T-helper 1 cell treated with Interleukin-12 subunit alpha and Interleukin-12 subunit beta and Interleukin-4 antibody, amounts not matched to agents 30 μg/mL and 1 μg/mL, for 36 hours (primary cell): ENCODE measurements around the gene SLAMF1.
"Not testable (repeated sequence)": the region's sequence is repeated elsewhere in the genome, so short reads cannot be mapped to it uniquely, and the experiment has no call there.

Experiments used
- H3K27ac Mint-ChIP-seq: one replicate; pipeline ENCODE4 v1.8.0; 2021; ENCODE audit warnings: mild to moderate bottlenecking, mixed read lengths
- H3K27me3 Mint-ChIP-seq: one replicate; pipeline ENCODE4 v1.8.0; 2021; ENCODE audit warnings: low read depth, mixed read lengths
- H3K36me3 Mint-ChIP-seq: one replicate; pipeline ENCODE4 v1.8.0; 2021; ENCODE audit warnings: low read depth, mixed read lengths
- H3K4me1 Mint-ChIP-seq: one replicate; pipeline ENCODE4 v1.8.0; 2021; ENCODE audit warnings: low read depth, mixed read lengths
- H3K4me3 Mint-ChIP-seq: one replicate; pipeline ENCODE4 v1.8.0; 2021; ENCODE audit warnings: mild to moderate bottlenecking, moderate library complexity, mixed read lengths
- H3K9me3 Mint-ChIP-seq: one replicate; pipeline ENCODE4 v1.8.0; 2021; ENCODE audit warnings: mixed read lengths

SLAMF1 gene, protein sequence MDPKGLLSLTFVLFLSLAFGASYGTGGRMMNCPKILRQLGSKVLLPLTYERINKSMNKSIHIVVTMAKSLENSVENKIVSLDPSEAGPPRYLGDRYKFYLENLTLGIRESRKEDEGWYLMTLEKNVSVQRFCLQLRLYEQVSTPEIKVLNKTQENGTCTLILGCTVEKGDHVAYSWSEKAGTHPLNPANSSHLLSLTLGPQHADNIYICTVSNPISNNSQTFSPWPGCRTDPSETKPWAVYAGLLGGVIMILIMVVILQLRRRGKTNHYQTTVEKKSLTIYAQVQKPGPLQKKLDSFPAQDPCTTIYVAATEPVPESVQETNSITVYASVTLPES

DNA sequence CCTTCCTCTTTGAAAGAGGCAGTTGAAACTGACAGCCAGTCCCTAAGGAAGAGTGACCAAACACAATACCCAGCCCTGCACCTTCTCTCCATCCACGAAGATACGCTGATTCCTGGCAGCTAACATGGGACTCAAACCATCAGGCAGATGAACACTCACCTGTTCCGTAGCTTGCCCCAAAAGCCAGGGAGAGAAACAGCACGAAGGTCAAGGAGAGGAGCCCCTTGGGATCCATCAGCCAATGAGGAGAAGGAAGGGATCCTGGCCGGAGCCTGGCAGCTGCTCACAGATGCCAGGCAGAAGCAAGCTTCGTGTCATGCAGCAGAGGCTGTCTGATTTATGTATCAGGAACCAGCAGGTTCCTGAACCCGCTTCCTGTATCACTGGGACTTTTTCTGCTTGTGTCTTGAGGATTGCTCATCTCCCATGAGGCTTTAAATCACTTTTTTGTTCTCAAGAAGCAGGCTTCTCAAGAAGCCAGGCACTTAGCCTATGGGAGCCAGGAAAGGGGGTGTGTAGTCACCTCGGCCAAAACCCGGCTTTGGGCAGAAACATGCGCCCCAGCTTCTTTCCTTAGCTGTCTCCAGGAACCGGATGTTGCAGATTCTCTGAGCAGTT lies at the start of gene SLAMF1:
SLAMF1 (minus strand) TSS at position 334 of the 618 bp plus-strand sequence; CDS start at position 235, 99 bp downstream.
- Mint-ChIP-seq H3K36me3 (peaks cover 62% of the 10 kb centered on the region), H3K27me3 (no peaks in the 10 kb centered on the region), H3K27ac (peak within 1 kb of the TSS; percentile 93), H3K4me1 (peaks cover 61% of the 10 kb centered on the region), H3K4me3 (peak within 1 kb of the TSS; percentile 95), H3K9me3 (no peaks in the 10 kb centered on the region)

DNA sequence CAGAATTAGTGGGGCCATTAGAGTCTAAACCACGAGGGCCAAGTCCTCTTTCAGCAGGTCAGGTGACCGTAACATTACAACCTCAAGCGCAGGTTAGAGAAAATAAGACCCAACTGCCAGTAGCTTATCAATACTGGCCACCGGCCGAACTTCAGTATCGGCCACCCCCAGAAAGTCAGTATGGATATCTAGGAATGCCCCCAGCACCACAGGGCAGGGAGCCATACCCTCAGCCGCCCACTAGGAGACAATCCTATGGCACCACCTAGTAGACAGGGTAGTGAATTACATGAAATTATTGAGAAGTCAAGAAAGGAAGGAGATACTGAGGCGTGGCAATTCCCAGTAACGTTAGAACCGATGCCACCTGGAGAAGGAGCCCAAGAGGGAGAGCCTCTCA lies 45.5 kb upstream of the SLAMF1 start:
- not testable (repeated sequence) for H3K27ac Mint-ChIP-seq, H3K27me3 Mint-ChIP-seq, H3K4me3 Mint-ChIP-seq, H3K9me3 Mint-ChIP-seq
- Mint-ChIP-seq H3K4me1 (peaks cover 62% of the 10 kb centered on the region), H3K36me3 (peaks cover 29% of the 10 kb centered on the region)

DNA sequence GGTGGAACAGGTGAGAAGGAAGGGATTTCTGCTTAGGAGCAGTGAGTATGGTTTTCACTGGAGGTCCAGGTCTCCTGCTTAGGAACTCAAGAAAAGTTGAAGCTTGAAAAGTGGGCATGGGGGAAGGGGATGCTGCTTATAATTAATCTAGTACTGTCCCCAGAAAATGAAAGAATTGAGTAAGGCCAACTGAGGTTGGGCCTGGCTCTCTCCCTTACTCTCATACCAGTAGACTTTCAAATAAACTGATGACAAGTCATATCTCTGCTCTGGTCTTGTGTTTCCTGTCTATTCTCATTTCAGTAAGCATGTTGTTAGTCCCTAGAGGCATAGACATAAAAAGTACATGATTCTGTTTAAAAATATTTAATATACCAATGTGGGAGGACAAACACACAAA lies 38.4 kb upstream of the SLAMF1 start:
- Mint-ChIP-seq H3K27ac (peak overlapping the region; percentile 80), H3K9me3 (peaks cover 7% of the 10 kb centered on the region), H3K27me3 (no peaks in the 10 kb centered on the region), H3K4me1 (peaks cover 82% of the 10 kb centered on the region), H3K4me3 (peak overlapping the region; percentile 22), H3K36me3 (peaks cover 74% of the 10 kb centered on the region)

DNA sequence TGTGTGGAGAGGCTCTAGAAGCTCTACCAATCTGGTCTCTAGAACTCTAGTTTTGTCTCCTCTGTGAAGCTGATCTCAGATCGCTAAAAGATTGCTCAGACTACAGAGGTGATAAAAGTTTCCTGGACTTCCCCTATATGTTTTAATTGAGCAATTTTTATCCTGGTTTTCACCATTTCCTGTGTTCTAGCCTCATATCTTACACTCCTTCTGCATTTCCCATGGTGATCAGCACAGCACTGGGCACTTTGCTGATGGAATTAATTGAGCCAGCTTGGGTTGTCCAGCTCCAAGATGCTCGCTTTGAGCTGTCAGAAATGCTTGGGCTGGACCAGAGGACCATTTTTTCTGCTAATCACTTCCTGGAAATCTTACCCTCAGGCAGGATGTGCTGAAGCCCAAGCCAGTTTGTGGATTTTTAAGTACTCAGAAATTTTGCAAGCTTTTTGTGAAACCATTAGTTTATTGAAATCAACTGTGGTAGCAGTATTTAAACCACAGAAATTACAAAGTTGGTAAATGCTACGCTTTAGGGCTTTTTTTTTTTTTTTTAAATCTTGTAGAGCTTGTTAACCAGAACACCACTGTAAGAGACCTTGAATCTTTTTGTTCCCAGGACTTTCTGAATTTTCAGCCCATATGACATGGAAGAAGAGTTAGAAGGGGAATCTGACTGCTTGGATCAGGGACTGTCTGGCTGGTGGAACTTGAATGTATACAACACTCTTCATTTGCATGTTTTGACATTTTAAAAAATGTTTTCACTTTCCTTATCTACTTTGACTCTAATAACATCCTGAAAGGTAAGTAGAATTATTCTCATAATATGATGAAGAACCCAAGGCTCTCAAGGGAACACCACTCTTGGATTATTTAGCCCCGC lies 36.4 kb upstream of the SLAMF1 start:
- Mint-ChIP-seq H3K36me3 (peaks cover 80% of the 10 kb centered on the region), H3K27ac (peak overlapping the region; percentile 92), H3K4me1 (peaks cover 75% of the 10 kb centered on the region), H3K4me3 (peak overlapping the region; percentile 74), H3K27me3 (no peaks in the 10 kb centered on the region), H3K9me3 (peaks cover 7% of the 10 kb centered on the region)

DNA sequence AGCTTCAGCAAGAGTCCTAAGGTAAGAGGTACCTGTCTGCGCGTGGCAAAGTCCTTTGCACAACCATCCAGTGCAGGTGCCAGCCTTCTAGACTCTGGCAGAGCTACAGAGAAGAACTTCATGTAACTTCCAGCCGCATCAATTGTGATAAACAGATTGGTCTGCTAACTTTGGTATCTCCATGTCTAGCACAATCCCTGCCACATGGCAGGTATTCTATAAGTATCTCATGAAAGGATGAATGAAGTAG lies 35.0 kb upstream of the SLAMF1 start:
- Mint-ChIP-seq H3K27ac (peak overlapping the region; percentile 92), H3K4me1 (peaks cover 76% of the 10 kb centered on the region)

DNA sequence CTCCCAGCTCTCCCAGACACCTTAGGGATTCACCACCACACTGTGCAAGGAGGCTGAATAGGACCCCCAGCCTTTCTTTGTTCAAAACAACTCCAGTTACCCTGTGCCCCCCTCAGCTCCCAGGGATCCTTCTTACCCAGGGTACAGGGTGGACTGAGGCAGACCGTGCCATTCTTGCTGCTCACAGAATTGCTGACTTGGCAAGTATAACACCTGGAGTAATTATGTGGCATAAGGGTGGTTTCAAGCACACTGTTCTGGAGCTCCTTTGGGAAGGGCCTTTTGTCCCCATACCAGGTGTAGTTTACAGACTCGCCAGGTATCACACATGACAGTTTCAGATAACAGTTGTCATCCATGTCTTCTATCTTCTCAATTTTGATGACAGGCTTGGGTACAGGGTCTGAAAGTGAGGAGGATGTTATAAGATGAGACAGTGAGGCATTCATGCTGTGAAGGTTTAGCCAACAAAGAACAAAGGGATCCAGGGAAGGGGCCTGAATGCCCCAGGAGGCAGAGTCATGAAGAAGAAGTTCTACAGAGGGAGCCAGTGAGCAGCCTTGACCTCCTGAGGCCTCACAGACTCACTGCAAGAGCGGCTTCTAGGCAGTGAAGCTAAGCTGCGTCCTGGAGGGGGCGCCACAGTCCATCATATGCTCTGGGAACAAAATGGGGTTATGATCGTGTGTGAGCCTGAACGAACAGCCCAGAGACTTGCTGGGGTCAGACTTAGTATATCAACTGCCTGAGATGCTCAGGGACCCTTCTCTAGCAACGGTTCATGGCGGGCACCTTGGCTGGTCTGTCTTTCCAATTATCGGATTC lies 34.4 kb upstream of the SLAMF1 start:
- Mint-ChIP-seq H3K27ac (peak overlapping the region; percentile 92), H3K4me3 (peak overlapping the region; percentile 10), H3K36me3 (peaks cover 76% of the 10 kb centered on the region), H3K9me3 (peaks cover under 1% of the 10 kb centered on the region), H3K27me3 (no peaks in the 10 kb centered on the region), H3K4me1 (peaks cover 75% of the 10 kb centered on the region)

More for the DNA sequence above, 35.0 kb upstream of the SLAMF1 start:
- H3K9me3 Mint-ChIP-seq = peaks cover 4% of the 10 kb centered on the region
- H3K36me3 Mint-ChIP-seq = peaks cover 80% of the 10 kb centered on the region
- H3K4me3 Mint-ChIP-seq = peak overlapping the region; percentile 64
- H3K27me3 Mint-ChIP-seq = no peaks in the 10 kb centered on the region

DNA sequence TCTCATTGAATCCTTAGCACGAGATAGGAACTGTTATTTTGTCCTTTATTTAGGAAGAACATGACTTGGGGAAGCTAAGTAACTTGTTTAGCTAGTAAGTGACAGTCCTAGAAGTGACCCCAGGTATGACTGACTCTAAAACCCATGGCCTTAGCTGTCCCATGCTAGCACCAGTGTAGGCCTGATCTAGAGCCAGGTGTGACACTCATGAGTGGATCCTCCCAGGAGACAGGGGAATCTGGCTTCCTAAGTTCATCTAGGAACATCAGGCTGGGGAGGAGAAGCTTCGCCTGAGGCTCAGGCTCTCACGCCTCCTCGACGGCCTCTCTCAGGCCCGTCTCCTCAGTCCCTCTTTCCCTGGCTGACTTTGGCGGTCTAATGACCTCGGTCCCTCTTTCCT lies 33.6 kb upstream of the SLAMF1 start:
- Mint-ChIP-seq H3K4me3 (no peak overlapping the region), H3K27me3 (no peaks in the 10 kb centered on the region), H3K27ac (no peak overlapping the region), H3K4me1 (peaks cover 74% of the 10 kb centered on the region), H3K36me3 (peaks cover 71% of the 10 kb centered on the region), H3K9me3 (no peaks in the 10 kb centered on the region)

DNA sequence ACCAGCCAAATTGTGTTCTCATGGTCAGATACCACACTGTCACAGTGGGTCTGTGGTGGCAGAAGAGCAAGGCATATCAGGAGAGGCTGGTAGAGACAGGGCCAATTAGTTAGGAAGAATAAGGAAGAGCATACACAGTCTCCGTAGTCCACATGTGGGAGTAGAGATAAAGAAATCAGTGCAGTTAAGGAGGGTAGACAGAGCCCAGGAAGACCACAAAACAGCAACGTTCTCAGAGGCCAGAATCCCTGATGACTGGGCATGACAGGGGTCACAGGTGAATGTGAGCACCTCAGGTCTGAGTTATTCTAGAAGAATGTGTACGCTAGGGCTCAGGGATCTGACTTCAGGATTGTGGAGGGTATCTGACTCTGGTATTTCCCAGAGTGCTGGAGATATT lies 33.0 kb upstream of the SLAMF1 start:
- Mint-ChIP-seq H3K27me3 (no peaks in the 10 kb centered on the region), H3K9me3 (no peaks in the 10 kb centered on the region), H3K36me3 (peaks cover 66% of the 10 kb centered on the region), H3K4me3 (no peak overlapping the region), H3K4me1 (peaks cover 71% of the 10 kb centered on the region), H3K27ac (peak overlapping the region; percentile 18)

DNA sequence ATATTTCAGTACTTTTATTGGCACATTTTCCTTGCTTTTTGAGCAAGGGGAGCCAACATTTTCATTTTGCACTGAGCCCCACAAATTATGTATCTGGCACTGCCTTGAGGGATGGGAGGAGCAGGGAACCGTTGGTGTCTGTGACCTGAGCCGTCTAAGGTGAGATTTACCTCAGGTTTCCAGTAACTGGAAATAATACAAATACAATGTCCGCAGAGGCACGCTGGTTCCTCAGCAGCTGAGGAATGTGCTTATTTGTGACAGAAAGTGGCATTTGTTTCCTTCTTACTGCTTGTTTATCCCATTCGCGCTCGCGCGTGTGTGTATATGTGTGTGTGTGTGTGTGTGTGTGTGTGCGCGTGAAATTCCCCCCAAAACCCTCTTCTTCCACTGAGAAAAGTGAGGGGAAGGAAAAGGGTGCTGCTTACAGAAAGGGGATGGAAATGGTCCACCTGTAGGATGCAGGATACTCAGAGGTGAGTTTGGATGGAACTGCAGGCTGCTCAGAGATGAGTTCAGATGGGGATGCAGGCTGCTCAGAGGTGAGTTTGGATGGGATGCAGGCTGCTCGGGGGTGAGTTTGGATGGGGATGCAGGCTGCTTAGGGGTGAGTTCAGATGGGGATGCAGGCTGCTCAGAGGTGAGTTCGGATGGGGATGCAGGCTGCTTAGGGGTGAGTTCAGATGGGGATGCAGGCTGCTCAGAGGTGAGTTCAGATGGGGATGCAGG lies 30.2 kb upstream of the SLAMF1 start:
- Mint-ChIP-seq H3K4me3 (peak overlapping the region; percentile 3), H3K27ac (peak overlapping the region; percentile 50), H3K27me3 (no peaks in the 10 kb centered on the region), H3K9me3 (no peaks in the 10 kb centered on the region), H3K36me3 (peaks cover 42% of the 10 kb centered on the region), H3K4me1 (peaks cover 44% of the 10 kb centered on the region)

DNA sequence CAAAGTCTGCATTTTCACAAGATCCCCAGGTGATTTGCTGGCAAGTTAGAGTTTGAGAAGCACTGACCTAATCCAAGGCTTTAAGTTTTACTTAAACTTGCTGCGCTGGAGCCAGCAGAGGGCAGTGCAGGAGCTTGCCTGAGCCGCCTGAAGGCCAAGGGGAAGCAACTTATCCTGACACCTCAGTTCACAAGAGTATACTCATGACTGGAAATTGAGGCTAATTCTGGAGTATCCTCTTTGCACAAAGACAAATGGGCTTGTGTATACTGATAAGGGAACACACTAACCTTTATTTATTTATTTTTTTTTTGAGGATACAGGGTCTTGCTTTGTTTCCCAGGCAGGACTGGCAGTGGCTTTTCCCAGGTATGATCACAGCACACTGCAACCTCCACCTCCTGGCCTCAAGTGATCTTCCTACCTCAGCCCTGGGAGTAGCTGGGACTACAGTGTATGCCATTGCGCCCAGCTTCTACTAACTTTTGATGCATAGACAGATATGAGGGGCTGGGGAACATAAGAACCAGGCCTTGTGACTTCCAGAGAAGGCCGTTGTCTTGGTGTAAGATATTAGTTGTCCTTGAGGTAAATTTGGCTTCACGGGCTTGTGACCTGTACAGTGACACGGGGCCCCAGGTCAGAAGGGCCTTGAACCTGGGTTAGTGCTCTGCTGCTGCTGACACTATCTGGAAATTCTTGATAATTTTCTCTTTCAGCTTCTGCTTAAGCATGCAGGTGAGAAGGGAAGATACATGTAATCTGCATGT lies 29.0 kb upstream of the SLAMF1 start:
- Mint-ChIP-seq H3K9me3 (no peaks in the 10 kb centered on the region), H3K27me3 (no peaks in the 10 kb centered on the region), H3K27ac (peak overlapping the region; percentile 71), H3K4me1 (peaks cover 40% of the 10 kb centered on the region), H3K36me3 (peaks cover 38% of the 10 kb centered on the region), H3K4me3 (peak overlapping the region; percentile 61)

DNA sequence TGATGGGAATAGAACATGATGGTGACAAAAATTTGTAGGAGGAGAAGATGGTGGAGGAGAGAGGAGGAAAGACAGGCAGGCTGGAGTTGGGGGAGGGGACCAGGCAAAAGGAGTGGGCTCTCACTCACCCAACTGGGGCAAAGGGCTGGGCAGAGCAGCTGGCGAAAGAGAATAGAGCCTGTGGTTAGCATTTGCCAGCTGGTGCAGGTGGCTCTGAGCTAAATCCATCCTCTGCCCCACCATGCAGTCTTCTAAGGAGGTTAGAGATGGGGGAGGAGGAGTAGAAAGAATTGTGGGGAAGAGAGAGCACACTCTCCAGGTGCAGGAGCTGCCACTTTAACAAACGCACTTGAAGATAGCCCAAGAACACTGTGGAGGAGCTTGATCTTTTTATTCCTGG lies 27.6 kb upstream of the SLAMF1 start:
- Mint-ChIP-seq H3K27me3 (no peaks in the 10 kb centered on the region), H3K36me3 (peaks cover 39% of the 10 kb centered on the region), H3K4me3 (no peak overlapping the region), H3K9me3 (peaks cover 8% of the 10 kb centered on the region), H3K4me1 (peaks cover 40% of the 10 kb centered on the region), H3K27ac (no peak overlapping the region)

DNA sequence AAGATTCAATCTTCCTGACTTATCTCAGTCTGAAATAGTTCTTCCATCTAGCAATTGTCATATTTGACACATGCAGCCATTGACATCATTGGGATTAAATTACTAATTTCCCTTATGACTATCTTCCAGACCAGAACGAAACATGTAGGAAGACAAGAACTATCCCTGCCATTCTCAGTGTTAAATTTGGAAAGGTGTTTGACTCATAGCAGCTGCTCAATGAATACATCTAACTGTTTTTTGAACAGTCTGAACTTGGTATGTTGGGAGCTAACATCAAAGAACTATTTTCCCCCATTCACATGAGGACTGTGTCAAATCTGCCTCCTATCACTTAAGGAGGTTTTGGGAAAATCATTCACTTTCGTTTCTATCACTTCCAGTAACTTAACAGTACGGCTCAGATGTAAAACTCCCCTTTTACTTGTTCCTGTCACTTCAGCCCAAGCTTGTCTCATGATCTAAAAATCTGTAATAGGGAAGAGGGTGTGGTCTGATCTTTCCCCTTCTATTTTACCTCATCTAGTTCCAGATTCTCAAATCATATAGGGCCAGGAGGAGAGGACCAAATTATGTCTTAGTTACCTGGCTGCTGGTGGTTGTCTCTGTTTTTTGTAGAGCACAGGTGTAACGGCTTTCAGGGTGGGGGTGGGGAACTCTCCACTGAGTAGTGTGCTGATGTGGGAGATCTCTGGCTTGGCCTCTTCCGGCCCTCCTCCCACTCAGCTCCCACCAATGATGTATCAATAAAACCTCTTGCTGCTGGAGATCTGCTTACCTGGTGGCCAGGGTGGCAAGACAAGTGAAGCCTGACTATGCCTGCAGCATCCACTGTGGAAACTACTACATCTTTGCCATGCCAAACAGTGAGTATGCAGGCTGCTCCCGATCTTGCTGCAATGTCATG lies 26.2 kb upstream of the SLAMF1 start:
- Mint-ChIP-seq H3K27ac (no peak overlapping the region), H3K27me3 (no peaks in the 10 kb centered on the region), H3K4me1 (peaks cover 40% of the 10 kb centered on the region), H3K4me3 (no peak overlapping the region), H3K36me3 (peaks cover 32% of the 10 kb centered on the region), H3K9me3 (peaks cover 8% of the 10 kb centered on the region)
